Neural cell (in vitro differentiated cells): ENCODE results near the gene SULF2. TPM values are rescaled to one million over a fixed set of nuclear protein-coding genes. Genes with fewer than 3 reads are reported as not detected.

Experiments used
- H2AFZ ChIP-seq: fragments of 200-600, 300-800 bp; sonication (generic), shearing (Covaris generic); 2 replicates; pipeline ENCODE4 v1.6.0; 2014; ENCODE audit warnings: low read depth, mild to moderate bottlenecking, antibody characterized with exemption, low read length, moderate library complexity
- H3F3A ChIP-seq: fragments of 200-600 bp; shearing (Covaris generic); 2 replicates; pipeline ENCODE4 v1.6.1; 2016; ENCODE audit warnings: mild to moderate bottlenecking, moderate library complexity, mixed read lengths, antibody characterized with exemption, low read length; ENCODE audit not compliant: insufficient read depth, poor library complexity, severe bottlenecking
- H3K27ac ChIP-seq: fragments of 200-600, 300-800 bp; sonication (generic), shearing (Covaris generic); 2 replicates; pipeline ENCODE4 v1.5.1; 2014; ENCODE audit warnings: mild to moderate bottlenecking, low read length, moderate library complexity
- H3K27me3 ChIP-seq: fragments of 300-800, 200-600 bp; sonication (generic), shearing (Covaris generic); 2 replicates; pipeline ENCODE4 v1.6.0; 2014; ENCODE audit warnings: mild to moderate bottlenecking, low read depth, low read length, moderate library complexity; ENCODE audit not compliant: insufficient read depth
- H3K36me3 ChIP-seq: fragments of 300-800, 200-600 bp; sonication (generic), shearing (Covaris generic); 2 replicates; pipeline ENCODE4 v1.5.1; 2014; ENCODE audit warnings: mild to moderate bottlenecking, antibody characterized with exemption, low read length, moderate library complexity; ENCODE audit not compliant: insufficient read depth
- H3K4me2 ChIP-seq: fragments of 300-800, 200-600 bp; sonication (generic), shearing (Covaris generic); 2 replicates; pipeline ENCODE4 v1.6.0; 2014; ENCODE audit warnings: mild to moderate bottlenecking, low read length
- H3K4me3 ChIP-seq: fragments of 300-800, 200-600 bp; sonication (generic), shearing (Covaris generic); 2 replicates; pipeline ENCODE4 v1.5.1; 2014; ENCODE audit warnings: mild to moderate bottlenecking, low read length, moderate library complexity
- H3K79me2 ChIP-seq: fragments of 200-600 bp; shearing (Covaris generic); replicated peaks from 2 replicates; pipeline ENCODE4 v1.6.0; 2014; ENCODE audit warnings: mild to moderate bottlenecking, low read length, moderate library complexity; ENCODE audit not compliant: insufficient read depth
- H3K9ac ChIP-seq: fragments of 300-800, 200-600 bp; sonication (generic), shearing (Covaris generic); 2 replicates; pipeline ENCODE4 v1.6.1; 2016; ENCODE audit warnings: mild to moderate bottlenecking, low read length, mixed read lengths
- H3K9me2 ChIP-seq: fragments of 200-600 bp; shearing (Covaris generic); 2 replicates; pipeline ENCODE4 v1.6.1; 2016; ENCODE audit warnings: mild to moderate bottlenecking, low read length, mixed read lengths; ENCODE audit not compliant: insufficient read depth
- H3K9me3 ChIP-seq: fragments of 200-600, 300-800 bp; sonication (generic), shearing (Covaris generic); 2 replicates; pipeline ENCODE4 v1.6.1; 2016; ENCODE audit warnings: mild to moderate bottlenecking, mixed run types, low read length, moderate library complexity, mixed read lengths
- H4K20me1 ChIP-seq: fragments of 200-600 bp; shearing (Covaris generic); 2 replicates; pipeline ENCODE4 v1.6.1; 2016; ENCODE audit warnings: mild to moderate bottlenecking, mixed run types; ENCODE audit not compliant: insufficient read depth
- CTCF ChIP-seq: fragments of 450-650 bp; IDR thresholded peaks from 2 replicates; pipeline ENCODE4 v1.5.1; 2014; ENCODE audit warnings: antibody characterized with exemption, mild to moderate bottlenecking, moderate library complexity; ENCODE audit not compliant: poor library complexity, severe bottlenecking
- EP300 ChIP-seq: fragments of 450-650 bp; conservative IDR thresholded peaks from 2 replicates; pipeline ENCODE4 v1.6.1; 2014; ENCODE audit warnings: antibody characterized with exemption, mild to moderate bottlenecking, moderate library complexity; ENCODE audit not compliant: poor library complexity, severe bottlenecking
- EZH2 ChIP-seq: fragments of 200-600, 300-800 bp; shearing (Covaris generic), sonication (generic); IDR thresholded peaks from 2 replicates; pipeline ENCODE4 v1.6.1; 2014; ENCODE audit warnings: antibody characterized with exemption, low read length, borderline replicate concordance, mild to moderate bottlenecking; ENCODE audit not compliant: insufficient read depth, poor library complexity, severe bottlenecking
- MXI1 ChIP-seq: fragments of 450-650 bp; conservative IDR thresholded peaks from 2 replicates; pipeline ENCODE4 v1.6.1; 2014; ENCODE audit warnings: antibody characterized with exemption, mild to moderate bottlenecking; ENCODE audit not compliant: poor library complexity, severe bottlenecking
- POLR2AphosphoS5 ChIP-seq: IDR thresholded peaks from 2 replicates; pipeline ENCODE4 v1.6.1; 2012
- RAD21 ChIP-seq: fragments of 450-650 bp; conservative IDR thresholded peaks from 2 replicates; pipeline ENCODE4 v1.6.1; 2014; ENCODE audit warnings: antibody characterized with exemption, mild to moderate bottlenecking, moderate library complexity
- SMC3 ChIP-seq: fragments of 450-650 bp; conservative IDR thresholded peaks from 2 replicates; pipeline ENCODE4 v1.6.1; 2014; ENCODE audit warnings: antibody characterized with exemption, mild to moderate bottlenecking, moderate library complexity; ENCODE audit not compliant: poor library complexity
- TAF1 ChIP-seq: IDR thresholded peaks from 2 replicates; pipeline ENCODE4 v1.6.1; 2012; ENCODE audit warnings: low read depth
- polyA plus RNA-seq: library from polyadenylated mRNA; depleted of rRNA; stranded (reverse); fragments of >200 nt; gene quantifications from 2 replicates; pipeline ENCODE4 v1.2.3, GENCODE V29; 2014
- TF ChIP-seq, protein P1 (sequence below): IDR thresholded peaks from 2 replicates; pipeline ENCODE4 v1.6.1; 2012; ENCODE audit warnings: borderline replicate concordance

SULF2 gene
- polyA plus RNA-seq, 1 donor from 2014 or later = 30.0 TPM

- no peaks in the 10 kb centered on the region for H3K79me2 ChIP-seq
- no peak for TF ChIP-seq SMC3
- no peak for TF ChIP-seq CTCF
- TF ChIP-seq, protein P1, sequence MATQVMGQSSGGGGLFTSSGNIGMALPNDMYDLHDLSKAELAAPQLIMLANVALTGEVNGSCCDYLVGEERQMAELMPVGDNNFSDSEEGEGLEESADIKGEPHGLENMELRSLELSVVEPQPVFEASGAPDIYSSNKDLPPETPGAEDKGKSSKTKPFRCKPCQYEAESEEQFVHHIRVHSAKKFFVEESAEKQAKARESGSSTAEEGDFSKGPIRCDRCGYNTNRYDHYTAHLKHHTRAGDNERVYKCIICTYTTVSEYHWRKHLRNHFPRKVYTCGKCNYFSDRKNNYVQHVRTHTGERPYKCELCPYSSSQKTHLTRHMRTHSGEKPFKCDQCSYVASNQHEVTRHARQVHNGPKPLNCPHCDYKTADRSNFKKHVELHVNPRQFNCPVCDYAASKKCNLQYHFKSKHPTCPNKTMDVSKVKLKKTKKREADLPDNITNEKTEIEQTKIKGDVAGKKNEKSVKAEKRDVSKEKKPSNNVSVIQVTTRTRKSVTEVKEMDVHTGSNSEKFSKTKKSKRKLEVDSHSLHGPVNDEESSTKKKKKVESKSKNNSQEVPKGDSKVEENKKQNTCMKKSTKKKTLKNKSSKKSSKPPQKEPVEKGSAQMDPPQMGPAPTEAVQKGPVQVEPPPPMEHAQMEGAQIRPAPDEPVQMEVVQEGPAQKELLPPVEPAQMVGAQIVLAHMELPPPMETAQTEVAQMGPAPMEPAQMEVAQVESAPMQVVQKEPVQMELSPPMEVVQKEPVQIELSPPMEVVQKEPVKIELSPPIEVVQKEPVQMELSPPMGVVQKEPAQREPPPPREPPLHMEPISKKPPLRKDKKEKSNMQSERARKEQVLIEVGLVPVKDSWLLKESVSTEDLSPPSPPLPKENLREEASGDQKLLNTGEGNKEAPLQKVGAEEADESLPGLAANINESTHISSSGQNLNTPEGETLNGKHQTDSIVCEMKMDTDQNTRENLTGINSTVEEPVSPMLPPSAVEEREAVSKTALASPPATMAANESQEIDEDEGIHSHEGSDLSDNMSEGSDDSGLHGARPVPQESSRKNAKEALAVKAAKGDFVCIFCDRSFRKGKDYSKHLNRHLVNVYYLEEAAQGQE = no peak
- TF ChIP-seq MXI1 = no peak
- TF ChIP-seq EZH2 = no peak
- no peak for TF ChIP-seq RAD21
- TF ChIP-seq TAF1 = no peak
- TF ChIP-seq EP300 = no peak
- no peak for TF ChIP-seq POLR2AphosphoS5
- no peaks in the 10 kb centered on the region for H3K27me3 ChIP-seq
- no peaks in the 10 kb centered on the region for H3K9me2 ChIP-seq
- no peaks in the 10 kb centered on the region for H3K9me3 ChIP-seq
- no peak overlapping the region for H3K4me3 ChIP-seq
- no peak overlapping the region for H3K9ac ChIP-seq
- H3F3A ChIP-seq = no peaks in the 10 kb centered on the region
- no peaks in the 10 kb centered on the region for H4K20me1 ChIP-seq
- H2AFZ ChIP-seq = no peak overlapping the region
- no peaks in the 10 kb centered on the region for H3K36me3 ChIP-seq
- no peak overlapping the region for H3K4me2 ChIP-seq
- no peak overlapping the region for H3K27ac ChIP-seq
Observed at GRCh38 chr20:47668313-47669151, 116.7 kb downstream of the SULF2 start.

- TF ChIP-seq MXI1 = no peak
- TF ChIP-seq EZH2 = no peak
- no peak for TF ChIP-seq EP300
- no peak overlapping the region for H3K4me2 ChIP-seq
- H3F3A ChIP-seq = no peaks in the 10 kb centered on the region
- H3K27me3 ChIP-seq = no peaks in the 10 kb centered on the region
- H3K9me3 ChIP-seq = no peaks in the 10 kb centered on the region
- no peak overlapping the region for H3K4me3 ChIP-seq
- H3K27ac ChIP-seq = no peak overlapping the region
- no peak overlapping the region for H2AFZ ChIP-seq
- H3K9ac ChIP-seq = no peak overlapping the region
- no peaks in the 10 kb centered on the region for H3K36me3 ChIP-seq
- H3K9me2 ChIP-seq = no peaks in the 10 kb centered on the region
- H4K20me1 ChIP-seq = no peaks in the 10 kb centered on the region
- H3K79me2 ChIP-seq = no peaks in the 10 kb centered on the region
Observed at GRCh38 chr20:47667531-47668312, 117.6 kb downstream of the SULF2 start.
